Erythroblast (primary cell): ENCODE data around the gene DIP2C.

Experiments used
- GATA1 ChIP-seq: IDR thresholded peaks from 2 replicates; pipeline ENCODE4 v1.6.1; 2011; ENCODE audit warnings: low read depth, mild to moderate bottlenecking, control low read depth, low read length, moderate library complexity
- POLR2A ChIP-seq: IDR thresholded peaks from 2 replicates; pipeline ENCODE4 v1.6.1; 2011; ENCODE audit warnings: mild to moderate bottlenecking, low read length

DNA sequence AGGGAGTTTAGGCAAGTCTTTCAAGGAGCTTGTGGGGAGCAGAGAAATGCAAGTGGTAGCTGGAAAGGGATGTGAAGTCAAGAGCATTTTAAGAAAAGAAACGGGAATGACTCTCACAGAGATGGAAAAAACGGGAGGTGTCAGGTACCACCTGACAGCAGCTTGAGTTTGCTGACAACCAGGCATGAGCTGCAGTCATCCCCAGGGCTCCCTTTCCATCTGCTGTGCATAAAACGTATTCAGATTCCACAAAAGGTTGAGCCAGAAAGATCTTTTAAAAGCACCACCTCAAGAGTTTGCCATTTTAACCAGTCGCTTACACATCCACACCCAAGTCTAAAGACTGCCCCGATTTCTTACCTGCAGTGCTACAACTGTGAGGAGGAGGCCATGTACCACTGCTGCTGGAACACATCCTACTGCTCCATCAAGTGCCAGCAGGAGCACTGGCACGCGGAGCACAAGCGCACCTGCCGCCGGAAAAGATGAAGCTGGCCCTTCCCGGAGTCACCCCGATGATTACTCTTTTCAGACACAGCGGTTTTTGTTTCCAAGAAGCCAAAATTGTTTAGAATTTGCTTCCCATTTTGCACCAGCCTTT, 437.4 kb downstream of the DIP2C start:
- no peak for TF ChIP-seq POLR2A
- TF ChIP-seq GATA1 = no peak
